Measurements from ENCODE around the gene JPH2. TPM values are rescaled to one million over a fixed set of nuclear protein-coding genes. Genes with fewer than 3 reads are reported as not detected.

Gene JPH2
- total and polyA plus RNA-seq, 10 of the 15 experiments (the other 5 are each of a cell fraction or from before 2014, with no cell fraction given), result 0.16 TPM; not detected in 9

GRCh38 chr20:44066645-44067606 lies 120.1 kb downstream of the JPH2 start:
- no TSS peak for BruUV-seq (replicated peaks)
- ChIA-PET SMC1A (ENCODE audit: uncharacterized antibody, unreplicated experiment) (interaction anchor here (9.8 kb wide), 1 partner anchor 317 kb away, joined by 67 read pairs; no protein-coding TSS in a partner anchor), RAD21 (ENCODE audit: unreplicated experiment) (interaction anchor here (0.6 kb wide), 1 partner anchor 167 kb away, joined by 3 read pairs; no protein-coding TSS in a partner anchor), CTCF (no interaction called here), POLR2A (no interaction called here)
- H2AFZ ChIP-seq (ENCODE audit: control insufficient read depth, low read depth, low read length), result no peak overlapping the region
- no peak for ATAC-seq
- H3K9me3 ChIP-seq (replicated peaks; ENCODE audit: control insufficient read depth, insufficient read depth, low read length), result no peaks in the 10 kb centered on the region
- no peak for DNase-seq (ENCODE audit: low read depth, low spot score)
- H3K4me1 ChIP-seq (ENCODE audit: control insufficient read depth, insufficient read depth, low read length), result peaks cover 18% of the 10 kb centered on the region
- H3K27ac ChIP-seq (ENCODE audit: control insufficient read depth, insufficient read depth), result no peak overlapping the region
- 92% methylated on average over 15 of the region's 15 CpGs for WGBS (ENCODE audit: insufficient coverage, insufficient replicate concordance, low lambda C conversion rate, missing lambda C conversion rate)
- H3K36me3 ChIP-seq (ENCODE audit: control insufficient read depth in 2 of 2, insufficient read depth in 2 of 2, low read length in 1 of 2), result no peaks in the 10 kb centered on the region; a peak in 1 of 4 replicates
- H3K4me3 ChIP-seq, result no peak overlapping the region
- no peaks in the 10 kb centered on the region for H3K79me2 ChIP-seq (ENCODE audit: control insufficient read depth, insufficient read depth, low read length)
- in situ Hi-C loops (cut with MboI) (no loop called here), intact Hi-C loops (cut with micrococcal nuclease; ENCODE audit: unreplicated experiment) (no loop called here)
- TF ChIP-seq RELA (IDR thresholded peaks at IDR 0.05; ENCODE audit: borderline replicate concordance, partially characterized antibody), result no peak
- no peak for TF ChIP-seq BCL3 (IDR thresholded peaks at IDR 0.05; ENCODE audit: borderline replicate concordance, insufficient read depth, low read depth, low read length, poor library complexity, severe bottlenecking)
- no peak overlapping the region for H3K9ac ChIP-seq (ENCODE audit: control insufficient read depth, insufficient read depth, low read length)
- no peak for FAIRE-seq
- no peak overlapping the region for H3K4me2 ChIP-seq (ENCODE audit: control insufficient read depth, insufficient read depth)
- H3K27me3 ChIP-seq (replicated peaks in 1 of 2; ENCODE audit: control insufficient read depth in 2 of 2, insufficient read depth in 2 of 2, low read length in 1 of 2), result no peaks in the 10 kb centered on the region
- no peaks in the 10 kb centered on the region for H4K20me1 ChIP-seq (ENCODE audit: control insufficient read depth, insufficient read depth)

Measured in GM12878 (cell line).